ENCODE results near the gene TNPO3.
"Not testable (repeated sequence)": the region's sequence is repeated elsewhere in the genome, so short reads cannot be mapped to it uniquely, and the experiment has no call there.

TNPO3 gene

GRCh38 chr7:128954830-128955802 is 99.8 kb downstream of the TNPO3 start:
- peak; percentile 69 for DNase-seq

GRCh38 chr7:128954150-128954549 is 100.8 kb downstream of the TNPO3 start:
- no peak for DNase-seq

GRCh38 chr7:128951296-128951695 is 103.6 kb downstream of the TNPO3 start:
- no peak for DNase-seq

- no peak for DNase-seq
These were observed 105.7 kb downstream of the TNPO3 start for GRCh38 chr7:128948976-128949760.

GRCh38 chr7:128948312-128948973 is 106.5 kb downstream of the TNPO3 start:
- no peak for DNase-seq

DNA sequence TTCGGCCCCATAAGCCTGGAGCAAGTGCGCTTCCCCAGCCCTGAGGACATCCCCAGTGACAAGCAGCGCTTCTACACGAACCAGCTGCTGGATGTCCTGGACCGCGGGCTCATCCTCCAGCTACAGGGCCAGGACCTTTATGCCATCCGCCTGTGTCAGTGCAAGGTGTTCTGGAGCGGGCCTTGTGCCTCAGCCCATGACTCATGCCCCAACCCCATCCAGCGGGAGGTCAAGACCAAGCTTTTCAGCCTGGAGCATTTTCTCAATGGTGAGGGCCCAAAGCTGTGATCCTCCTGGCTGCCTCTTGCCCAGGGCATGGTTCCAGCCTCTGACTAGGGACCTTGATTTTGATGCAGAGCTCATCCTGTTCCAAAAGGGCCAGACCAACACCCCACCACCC is 107.1 kb downstream of the TNPO3 start:
- DNase-seq = no peak

DNA sequence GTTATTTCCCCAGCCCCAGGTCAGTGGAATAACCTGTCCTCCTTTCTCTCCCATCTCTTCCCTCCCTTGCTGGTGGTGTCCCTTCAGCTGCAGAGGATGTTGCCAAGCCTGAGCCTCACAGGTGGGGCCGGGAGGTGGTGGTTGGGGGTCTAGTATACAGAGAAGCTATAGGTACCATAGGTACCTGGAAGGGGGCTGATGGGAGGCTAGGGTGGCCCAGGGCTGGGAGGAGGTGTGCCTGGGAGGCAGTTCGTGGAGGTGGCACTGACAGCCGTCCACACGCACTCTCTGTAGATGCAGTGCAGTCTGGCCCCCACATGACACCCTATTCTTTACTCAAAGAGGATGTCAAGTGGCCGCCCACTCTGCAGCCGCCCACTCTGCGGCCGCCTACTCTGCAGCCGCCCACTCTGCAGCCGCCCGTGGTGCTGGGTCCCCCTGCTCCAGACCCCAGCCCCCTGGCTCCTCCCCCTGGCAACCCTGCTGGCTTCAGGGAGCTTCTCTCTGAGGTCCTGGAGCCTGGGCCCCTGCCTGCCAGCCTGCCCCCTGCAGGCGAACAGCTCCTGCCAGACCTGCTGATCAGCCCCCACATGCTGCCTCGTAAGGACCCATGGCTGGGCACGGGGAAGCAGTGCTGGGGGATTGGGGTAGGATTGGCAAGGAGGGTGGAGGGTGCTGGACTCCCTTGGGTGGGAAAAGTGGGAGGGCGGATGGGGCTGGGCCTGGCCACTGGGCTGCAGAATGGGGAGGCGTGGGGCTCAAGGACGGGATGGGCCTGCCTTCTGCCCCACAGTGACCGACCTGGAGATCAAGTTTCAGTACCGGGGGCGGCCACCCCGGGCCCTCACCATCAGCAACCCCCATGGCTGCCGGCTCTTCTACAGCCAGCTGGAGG is 107.7 kb downstream of the TNPO3 start:
- DNase-seq = no peak

DNA sequence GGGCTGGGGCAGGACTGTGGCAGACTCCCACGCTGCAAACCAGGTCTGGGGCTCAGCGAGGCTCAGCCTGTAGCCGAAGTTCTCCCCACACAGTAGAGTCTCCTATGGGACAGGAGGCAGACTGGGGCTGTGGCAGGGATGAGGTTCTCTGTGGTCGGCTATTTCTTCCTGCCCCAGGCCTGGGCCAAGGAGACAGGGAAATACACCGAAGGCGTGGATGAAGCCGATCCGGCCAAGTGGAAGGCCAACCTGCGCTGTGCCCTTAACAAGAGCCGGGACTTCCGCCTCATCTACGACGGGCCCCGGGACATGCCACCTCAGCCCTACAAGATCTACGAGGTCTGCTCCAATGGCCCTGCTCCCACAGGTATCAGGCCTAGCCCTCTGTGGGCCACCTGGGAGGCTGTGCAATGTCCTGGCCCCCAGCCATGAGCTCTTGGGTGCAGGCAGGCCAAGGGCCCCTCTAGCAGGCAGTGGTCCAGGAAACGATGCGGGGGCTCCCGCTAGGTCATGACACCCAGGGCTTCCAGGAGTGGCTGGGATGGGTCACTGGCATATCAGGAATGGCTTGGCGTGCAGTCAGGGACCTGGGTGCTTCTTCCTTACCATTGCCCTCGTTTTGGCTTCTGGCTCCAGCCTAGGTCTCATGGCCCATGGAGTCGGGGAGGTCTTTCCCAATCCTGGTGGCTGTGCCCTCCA is 109.1 kb downstream of the TNPO3 start:
- DNase-seq = no peak

GRCh38 chr7:128944487-128945236 is 110.2 kb downstream of the TNPO3 start:
- no peak for DNase-seq

- DNase-seq = not testable (repeated sequence)
These were observed 111.7 kb downstream of the TNPO3 start for GRCh38 chr7:128943251-128943650.

- no peak for DNase-seq
These were observed 112.9 kb downstream of the TNPO3 start for GRCh38 chr7:128941946-128942526.

DNA sequence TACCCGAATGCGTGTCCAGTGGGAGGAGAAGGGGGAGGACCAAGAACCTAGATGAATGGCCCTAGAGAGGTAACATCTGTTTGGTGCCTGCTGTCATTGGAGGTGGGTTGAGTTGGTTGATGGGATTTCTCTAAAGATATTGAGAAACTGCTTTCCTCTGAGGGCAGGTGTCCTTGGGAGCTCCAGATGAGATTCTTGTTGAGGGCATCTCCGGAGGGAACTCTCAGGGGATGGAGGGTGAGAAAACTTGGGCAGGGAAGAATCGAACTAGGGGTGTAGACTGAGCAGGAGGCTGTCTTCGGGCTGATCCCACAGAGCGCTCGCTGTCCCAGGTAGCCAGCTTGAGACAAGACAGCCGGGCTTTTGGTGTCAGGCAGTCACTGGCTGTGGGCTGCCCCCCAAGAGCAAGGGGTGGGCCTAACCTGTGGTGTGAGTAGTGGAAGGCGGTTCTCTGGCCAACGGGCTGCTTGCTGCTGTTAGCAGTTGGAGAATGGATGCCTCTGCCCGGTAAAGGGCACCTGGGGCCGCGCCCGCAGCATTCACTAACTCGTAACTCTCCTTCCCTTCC is 113.5 kb downstream of the TNPO3 start:
- no peak for DNase-seq

- peak; percentile 73 for DNase-seq
These were observed 114.2 kb downstream of the TNPO3 start for GRCh38 chr7:128940494-128941322.

- DNase-seq = no peak
These were observed 115.0 kb downstream of the TNPO3 start for GRCh38 chr7:128939861-128940410.

GRCh38 chr7:128939075-128939860 is 115.6 kb downstream of the TNPO3 start:
- no peak for DNase-seq

DNA sequence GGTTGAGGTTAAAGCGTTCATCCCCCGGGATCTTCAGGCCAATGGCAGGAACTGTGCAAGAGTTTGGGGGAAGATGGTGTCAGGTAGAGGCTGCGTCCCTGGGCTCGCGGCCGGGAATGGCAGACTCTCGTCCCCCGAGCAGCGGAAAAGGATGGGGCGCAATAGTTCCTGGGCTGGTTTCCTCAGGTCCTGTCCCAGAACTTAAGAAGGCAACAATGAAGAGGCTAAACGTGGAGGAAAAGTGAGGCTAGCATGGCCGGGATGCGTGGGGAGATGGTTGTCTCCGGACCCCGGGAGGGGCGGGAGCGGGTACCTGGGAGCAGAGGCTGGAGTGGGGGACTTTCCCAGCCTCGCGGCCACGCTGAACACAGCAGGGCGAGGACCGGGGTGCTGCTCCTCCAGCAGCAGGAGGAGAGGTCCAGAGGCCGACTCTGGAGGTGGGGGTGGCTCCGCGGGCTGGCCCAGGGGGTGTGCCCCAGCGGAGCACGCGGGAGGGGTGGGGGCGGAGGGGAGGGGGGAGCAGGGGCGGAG is 116.3 kb downstream of the TNPO3 start:
- DNase-seq = peak; percentile 52
